Lower leg skin (tissue), 4 donors: ENCODE data around the gene EPG5. TPM values are rescaled to one million over a fixed set of nuclear protein-coding genes. Genes with fewer than 3 reads are reported as not detected.

Experiments used
- DNase-seq, 2 donors: peaks; one replicate each; pipeline ENCODE4 v3.0.0-alpha.2; 2019; ENCODE audit warnings: low spot score in 2 of 2
- H3K4me3 ChIP-seq: fragments of 200-600 bp; sonication (generic); 2 replicates; pipeline ENCODE4 v1.5.1; 2017; ENCODE audit warnings: mild to moderate bottlenecking, low read depth; ENCODE audit not compliant: poor library complexity, severe bottlenecking
- POLR2A ChIP-seq, 2 donors: fragments of 450-650 bp; IDR thresholded peaks; one replicate each; pipeline ENCODE4 v1.6.1; 2016 to 2017; ENCODE audit warnings: antibody characterized with exemption in 2 of 2, mild to moderate bottlenecking in 1 of 2, moderate library complexity in 1 of 2
- WGBS, 2 donors: methylation state at CpG; one replicate each; pipeline ENCODE4 v1.1.5; 2018; 5-methylcytosine and 5-hydroxymethylcytosine counted together
- intact Hi-C: fragments of 100-400 bp; cut with DNase I; formaldehyde crosslinking; loops from one replicate; pipeline ENCODE4 v1.15.0; 2023; ENCODE audit warnings: low total_unique reads
- total RNA-seq, 4 donors: library from RNA; depleted of rRNA; stranded (reverse); fragments of >200 nt; gene quantifications; one replicate each; pipeline ENCODE4 v1.1.0, GENCODE V29; 2016
- TF ChIP-seq, protein P1 (sequence below), 3 donors: fragments of 450-650 bp; IDR thresholded peaks; one replicate each; pipeline ENCODE4 v1.5.1; 2016; ENCODE audit warnings: antibody characterized with exemption in 3 of 3, mild to moderate bottlenecking in 3 of 3, moderate library complexity in 2 of 3

Gene EPG5
- total RNA-seq, 4 donors from 2014 or later: 22.5 to 44.0 (median 39.8) TPM

DNA sequence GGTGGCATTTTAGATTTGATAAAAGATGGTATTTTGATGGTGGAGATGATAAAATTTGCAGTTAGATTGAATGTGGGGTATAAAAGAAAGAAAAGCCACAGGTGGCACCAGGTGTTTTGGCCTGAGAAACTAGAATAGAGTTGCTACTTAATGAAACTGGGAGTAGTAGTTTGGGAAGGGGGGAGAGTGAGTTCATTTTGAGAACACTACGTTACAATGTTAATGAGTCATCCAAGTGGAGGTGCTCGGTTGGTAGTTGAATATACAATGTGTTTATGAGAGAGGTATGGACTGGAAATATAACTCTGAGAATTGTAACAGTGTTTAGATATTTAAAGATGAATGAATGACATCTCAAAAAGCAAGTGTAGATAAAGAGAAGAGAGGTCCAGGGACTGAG is 26.4 kb downstream of the EPG5 start:
- no peak for DNase-seq
- WGBS, 2 donors: 89 to 92% methylated on average over 2 of the region's 2 CpGs
- intact Hi-C loops: no loop called here
- no peak overlapping the region for H3K4me3 ChIP-seq
- TF ChIP-seq, protein P1, sequence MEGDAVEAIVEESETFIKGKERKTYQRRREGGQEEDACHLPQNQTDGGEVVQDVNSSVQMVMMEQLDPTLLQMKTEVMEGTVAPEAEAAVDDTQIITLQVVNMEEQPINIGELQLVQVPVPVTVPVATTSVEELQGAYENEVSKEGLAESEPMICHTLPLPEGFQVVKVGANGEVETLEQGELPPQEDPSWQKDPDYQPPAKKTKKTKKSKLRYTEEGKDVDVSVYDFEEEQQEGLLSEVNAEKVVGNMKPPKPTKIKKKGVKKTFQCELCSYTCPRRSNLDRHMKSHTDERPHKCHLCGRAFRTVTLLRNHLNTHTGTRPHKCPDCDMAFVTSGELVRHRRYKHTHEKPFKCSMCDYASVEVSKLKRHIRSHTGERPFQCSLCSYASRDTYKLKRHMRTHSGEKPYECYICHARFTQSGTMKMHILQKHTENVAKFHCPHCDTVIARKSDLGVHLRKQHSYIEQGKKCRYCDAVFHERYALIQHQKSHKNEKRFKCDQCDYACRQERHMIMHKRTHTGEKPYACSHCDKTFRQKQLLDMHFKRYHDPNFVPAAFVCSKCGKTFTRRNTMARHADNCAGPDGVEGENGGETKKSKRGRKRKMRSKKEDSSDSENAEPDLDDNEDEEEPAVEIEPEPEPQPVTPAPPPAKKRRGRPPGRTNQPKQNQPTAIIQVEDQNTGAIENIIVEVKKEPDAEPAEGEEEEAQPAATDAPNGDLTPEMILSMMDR (IDR thresholded peaks at IDR 0.05): no peak
- TF ChIP-seq POLR2A (IDR thresholded peaks at IDR 0.05): no peak

DNA sequence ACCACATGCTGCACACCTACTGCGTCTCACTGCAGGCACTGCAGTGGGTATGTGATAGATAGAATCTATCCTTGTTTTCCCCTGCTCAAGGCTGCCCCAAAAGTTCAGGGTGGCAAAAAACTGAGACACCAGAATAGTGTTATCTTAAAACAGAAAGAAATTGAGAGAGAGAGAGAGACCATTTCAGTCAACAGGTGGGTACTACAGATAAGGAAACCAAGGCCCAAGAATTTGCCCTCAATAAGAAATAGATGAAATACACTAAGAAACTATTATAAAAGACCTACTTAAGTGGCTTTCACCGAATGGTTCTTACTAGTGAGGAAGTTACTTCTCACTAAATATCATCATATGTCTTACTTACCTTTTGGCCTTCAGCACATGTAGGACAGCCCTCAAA is 27.9 kb downstream of the EPG5 start:
- TF ChIP-seq POLR2A (IDR thresholded peaks at IDR 0.05): no peak
- TF ChIP-seq, protein P1 (IDR thresholded peaks at IDR 0.05): no peak
- 95% methylated on average over 2 of the region's 2 CpGs for WGBS, 2 donors
- intact Hi-C loops: no loop called here
- no peak overlapping the region for H3K4me3 ChIP-seq
- no peak for DNase-seq

DNA sequence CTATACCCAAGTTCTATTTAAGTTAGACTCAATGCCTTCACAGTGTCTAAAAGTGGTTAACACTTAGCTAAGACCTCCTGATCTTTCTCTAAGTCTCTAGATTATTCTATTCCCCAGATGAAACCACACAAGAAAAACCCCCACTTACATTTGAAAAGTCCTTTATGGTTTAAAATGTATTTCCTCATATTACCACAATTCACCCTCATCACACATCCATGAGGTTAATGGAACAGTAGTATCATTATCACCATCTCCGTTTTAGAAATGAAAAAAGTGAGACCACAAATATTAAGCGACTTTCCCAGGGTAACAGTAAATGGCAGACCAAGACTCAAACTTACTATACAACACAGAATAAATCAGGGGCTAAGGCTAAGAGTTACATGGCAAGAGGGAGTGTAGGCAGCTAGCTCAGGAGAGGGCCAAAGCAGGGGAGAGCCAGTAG is 28.6 kb downstream of the EPG5 start:
- DNase-seq: no peak
- no peak overlapping the region for H3K4me3 ChIP-seq
- intact Hi-C loops: no loop called here
- TF ChIP-seq, protein P1 (IDR thresholded peaks at IDR 0.05): no peak
- no peak for TF ChIP-seq POLR2A (IDR thresholded peaks at IDR 0.05)
- 72 to 82% methylated on average over 2 of the region's 2 CpGs for WGBS, 2 donors

DNA sequence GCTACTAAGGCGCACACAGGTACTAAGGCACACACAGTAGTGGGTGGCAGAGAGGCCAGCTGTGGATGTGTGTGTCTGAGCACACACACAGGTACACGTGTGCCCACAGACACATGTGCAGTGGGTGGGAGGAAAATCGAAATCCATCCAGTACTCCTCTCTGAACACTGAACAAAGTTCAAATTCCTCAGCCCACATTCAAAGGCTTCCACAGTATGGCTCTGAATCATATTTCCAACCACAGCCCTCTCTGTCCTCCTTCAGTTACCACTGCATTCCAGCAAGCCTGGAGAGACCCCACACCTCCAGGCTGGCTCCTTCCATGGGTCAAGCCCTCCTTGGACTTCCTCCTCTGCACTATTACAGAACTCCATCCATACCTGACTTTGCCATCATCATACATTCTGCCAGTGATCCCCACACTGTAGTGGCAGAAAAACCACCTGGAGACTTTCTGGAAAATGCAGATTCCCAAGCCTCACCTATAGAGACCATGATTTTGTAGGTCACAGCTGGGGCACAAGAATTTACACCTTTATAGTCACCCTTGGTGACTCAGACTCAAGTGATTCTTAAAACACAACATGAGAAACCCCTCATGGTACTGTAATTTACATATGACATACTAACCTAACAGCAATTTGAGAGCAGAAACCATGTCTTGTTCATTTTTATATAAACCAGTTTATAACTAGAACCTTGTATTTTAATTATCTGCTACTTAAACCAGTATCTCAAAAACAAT is 31.4 kb downstream of the EPG5 start:
- WGBS, 2 donors: 92 to 98% methylated on average over 3 of the region's 3 CpGs
- DNase-seq: no peak
- H3K4me3 ChIP-seq: no peak overlapping the region
- TF ChIP-seq, protein P1 (IDR thresholded peaks at IDR 0.05): no peak
- no peak for TF ChIP-seq POLR2A (IDR thresholded peaks at IDR 0.05)
- intact Hi-C loops: no loop called here

DNA sequence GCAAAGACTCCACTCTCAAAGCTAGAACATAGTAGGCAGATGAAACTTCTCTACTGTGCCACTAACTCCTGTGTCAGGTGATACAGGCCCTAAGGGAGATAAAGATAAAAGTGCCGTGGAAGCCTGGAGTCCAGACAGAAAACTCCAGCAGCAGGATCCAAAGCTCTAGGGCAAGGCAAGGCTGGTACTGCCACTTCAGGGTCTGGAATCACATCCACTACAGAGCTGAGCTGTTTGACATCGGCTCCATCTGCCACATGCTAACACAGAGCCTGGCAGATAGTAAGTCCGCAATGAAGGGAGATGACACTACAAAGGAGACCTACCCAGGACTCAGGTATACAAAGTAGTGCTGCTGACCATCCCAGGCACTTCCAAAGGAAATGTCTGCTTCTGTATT is 34.4 kb downstream of the EPG5 start:
- no peak for TF ChIP-seq POLR2A (IDR thresholded peaks at IDR 0.05)
- TF ChIP-seq, protein P1 (IDR thresholded peaks at IDR 0.05): no peak
- WGBS, 2 donors: 79 to 92% methylated on average over 3 of the region's 3 CpGs
- no peak for DNase-seq
- intact Hi-C loops: no loop called here
- H3K4me3 ChIP-seq: no peak overlapping the region

DNA sequence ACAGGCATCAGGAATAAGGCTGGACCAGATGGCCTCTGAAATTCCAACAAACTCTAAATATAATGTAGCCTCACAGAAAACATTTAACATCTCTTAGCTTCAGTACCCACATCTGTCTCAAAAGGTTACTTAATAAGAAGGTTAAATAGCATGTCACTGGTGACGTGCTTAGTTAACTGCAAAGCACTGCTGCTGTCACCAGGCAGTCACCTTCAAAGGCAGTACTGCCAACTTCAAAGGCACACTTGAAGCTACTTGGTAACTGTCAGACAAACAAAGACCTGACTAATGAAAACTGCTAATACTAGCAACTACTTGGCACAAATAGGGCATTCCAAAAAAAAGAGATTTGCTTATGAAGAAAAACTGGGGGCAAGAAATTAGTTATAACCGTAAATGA is 36.2 kb downstream of the EPG5 start:
- TF ChIP-seq POLR2A (IDR thresholded peaks at IDR 0.05): no peak
- TF ChIP-seq, protein P1 (IDR thresholded peaks at IDR 0.05): no peak
- H3K4me3 ChIP-seq: no peak overlapping the region
- WGBS, 2 donors: 89 to 94% methylated on average over 2 of the region's 2 CpGs
- no peak for DNase-seq
- intact Hi-C loops: no loop called here
